ENCODE results near the gene NCLN.
A peak's percentile ranks its signal among the peaks of the same experiment; 100 is the strongest.
"Not testable (repeated sequence)": the region's sequence is repeated elsewhere in the genome, so short reads cannot be mapped to it uniquely, and the experiment has no call there.

NCLN gene

DNA sequence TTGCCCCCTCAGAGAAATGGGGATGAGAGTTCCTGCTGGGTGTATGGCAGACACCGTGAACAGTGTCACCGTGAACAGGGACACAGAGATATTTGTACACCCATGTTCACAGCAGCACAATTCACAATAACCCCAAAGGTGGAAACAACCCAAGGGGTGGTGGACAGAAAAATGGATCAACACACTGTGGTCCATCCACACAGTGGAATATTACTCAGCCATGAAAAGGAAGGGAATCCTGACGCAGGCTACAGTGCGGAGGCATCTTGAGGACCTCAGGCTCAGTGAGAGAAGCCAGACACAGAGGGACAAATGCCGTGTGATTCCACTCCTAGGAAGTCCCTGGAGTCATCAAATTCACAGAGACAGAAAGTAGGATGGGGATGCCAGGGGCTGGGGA lies 31.1 kb downstream of the NCLN start:
- no peaks in the 10 kb centered on the region for H3K4me1 ChIP-seq (ENCODE audit: control insufficient read depth in 5 of 5, insufficient read depth in 5 of 5, low read length in 5 of 5)
- H3K9ac ChIP-seq (ENCODE audit: low read length in 5 of 5), result no peak overlapping the region
- H3K27me3 ChIP-seq (ENCODE audit: control insufficient read depth in 5 of 5, insufficient read depth in 4 of 5, low read length in 5 of 5), result peaks cover 0 to 6% (median 3%) of the 10 kb centered on the region in 5 donors
- H3K36me3 ChIP-seq (ENCODE audit: control insufficient read depth in 5 of 5, insufficient read depth in 5 of 5, low read length in 5 of 5), result no peaks in the 10 kb centered on the region
- H3K27ac ChIP-seq (ENCODE audit: low read depth, low read length), result no peak overlapping the region
- H3K9me3 ChIP-seq (ENCODE audit: control insufficient read depth in 5 of 5, low read length in 5 of 5), result peaks cover 0 to 3% (median 0%) of the 10 kb centered on the region in 5 donors
- no peak overlapping the region for H3K4me3 ChIP-seq (ENCODE audit: low read depth in 1 of 5, low read length in 5 of 5)

- Histone ChIP-seq H3K27ac (ENCODE audit: low read depth, low read length) (no peak overlapping the region), H3K4me1 (ENCODE audit: control insufficient read depth in 5 of 5, insufficient read depth in 5 of 5, low read length in 5 of 5) (no peaks in the 10 kb centered on the region), H3K9ac (ENCODE audit: low read length in 5 of 5) (no peak overlapping the region), H3K27me3 (ENCODE audit: control insufficient read depth in 5 of 5, insufficient read depth in 4 of 5, low read length in 5 of 5) (peaks cover 4 to 12% (median 8%) of the 10 kb centered on the region in 5 donors), H3K4me3 (ENCODE audit: low read depth in 1 of 5, low read length in 5 of 5) (no peak overlapping the region), H3K36me3 (ENCODE audit: control insufficient read depth in 5 of 5, insufficient read depth in 5 of 5, low read length in 5 of 5) (no peaks in the 10 kb centered on the region), H3K9me3 (ENCODE audit: control insufficient read depth in 5 of 5, low read length in 5 of 5) (peaks cover 0 to 3% (median 0%) of the 10 kb centered on the region in 5 donors)
Measured at GRCh38 chr19:3220576-3220975, 34.8 kb downstream of the NCLN start.

- H3K27ac ChIP-seq (ENCODE audit: low read depth, low read length); H3K9me3 ChIP-seq (ENCODE audit: control insufficient read depth in 5 of 5, low read length in 5 of 5); H3K36me3 ChIP-seq (ENCODE audit: control insufficient read depth in 5 of 5, insufficient read depth in 5 of 5, low read length in 5 of 5); H3K9ac ChIP-seq (ENCODE audit: low read length in 5 of 5); H3K4me3 ChIP-seq (ENCODE audit: low read depth in 1 of 5, low read length in 5 of 5); H3K4me1 ChIP-seq (ENCODE audit: control insufficient read depth in 5 of 5, insufficient read depth in 5 of 5, low read length in 5 of 5): not testable (repeated sequence)
- H3K27me3 ChIP-seq (ENCODE audit: control insufficient read depth in 5 of 5, insufficient read depth in 4 of 5, low read length in 5 of 5), result peaks cover 8 to 22% (median 14%) of the 10 kb centered on the region in 5 donors
Measured at GRCh38 chr19:3221576-3221975, 35.8 kb downstream of the NCLN start.

DNA sequence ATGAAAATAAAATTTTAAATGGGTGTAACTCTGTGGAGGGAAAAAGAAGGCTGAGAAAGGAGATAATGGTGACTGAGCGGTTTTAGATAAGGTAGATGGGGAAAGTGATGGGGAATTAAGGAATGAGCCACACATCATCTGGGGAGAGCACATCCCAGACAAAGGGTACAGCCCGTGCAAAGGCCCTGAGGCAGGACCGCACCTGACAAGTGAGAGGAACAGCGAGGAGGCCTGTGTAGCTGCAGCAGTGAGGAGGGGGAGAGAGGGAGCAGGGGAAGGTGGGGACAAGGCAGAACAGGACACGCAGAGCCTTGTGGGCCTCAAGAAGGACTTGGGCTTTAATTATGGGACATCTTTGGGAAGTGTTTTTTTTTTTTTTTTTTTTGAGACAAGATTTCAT lies 37.0 kb downstream of the NCLN start:
- no peaks in the 10 kb centered on the region for H3K4me1 ChIP-seq (ENCODE audit: control insufficient read depth in 5 of 5, insufficient read depth in 5 of 5, low read length in 5 of 5)
- H3K27ac ChIP-seq (ENCODE audit: low read depth, low read length), result no peak overlapping the region
- no peaks in the 10 kb centered on the region for H3K36me3 ChIP-seq (ENCODE audit: control insufficient read depth in 5 of 5, insufficient read depth in 5 of 5, low read length in 5 of 5)
- peaks cover 17 to 32% (median 22%) of the 10 kb centered on the region in 5 donors for H3K27me3 ChIP-seq (ENCODE audit: control insufficient read depth in 5 of 5, insufficient read depth in 4 of 5, low read length in 5 of 5)
- no peak overlapping the region for H3K9ac ChIP-seq (ENCODE audit: low read length in 5 of 5)
- no peaks in the 10 kb centered on the region for H3K9me3 ChIP-seq (ENCODE audit: control insufficient read depth in 5 of 5, low read length in 5 of 5)
- no peak overlapping the region for H3K4me3 ChIP-seq (ENCODE audit: low read depth in 1 of 5, low read length in 5 of 5)

DNA sequence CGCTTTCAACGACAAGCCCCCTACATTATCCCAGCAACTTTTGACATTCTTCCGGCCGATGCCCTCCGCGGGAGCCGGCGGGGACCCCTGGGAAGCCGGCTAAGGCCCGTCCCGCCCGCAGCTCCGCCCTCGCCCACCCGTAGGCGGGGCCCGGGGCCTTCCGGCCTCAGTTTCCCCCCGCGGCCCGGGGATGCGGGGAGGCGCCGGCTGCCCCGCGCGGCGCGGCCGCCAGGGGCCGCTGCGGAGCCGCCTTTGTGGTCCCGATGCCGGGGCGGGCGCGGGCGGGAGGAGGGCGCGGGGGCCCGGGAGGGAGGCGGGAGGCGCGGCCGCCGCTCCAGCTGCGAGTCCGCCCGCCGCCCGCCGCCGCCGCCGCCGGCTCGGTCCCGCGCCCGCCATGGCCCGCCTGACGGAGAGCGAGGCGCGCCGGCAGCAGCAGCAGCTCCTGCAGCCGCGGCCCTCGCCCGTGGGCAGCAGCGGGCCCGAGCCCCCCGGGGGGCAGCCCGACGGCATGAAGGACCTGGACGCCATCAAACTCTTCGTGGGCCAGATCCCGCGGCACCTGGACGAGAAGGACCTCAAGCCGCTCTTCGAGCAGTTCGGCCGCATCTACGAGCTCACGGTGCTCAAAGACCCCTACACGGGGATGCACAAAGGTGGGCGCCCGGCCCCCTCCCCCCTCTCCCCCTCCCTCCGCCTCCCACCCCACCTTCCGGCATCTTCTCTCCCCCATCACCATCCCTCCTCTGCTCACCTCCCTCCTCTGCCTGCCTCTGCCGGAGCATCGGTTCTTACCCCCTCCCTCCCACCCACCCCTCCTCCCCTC lies 38.8 kb downstream of the NCLN start, which contains the start of gene CELF5:
TSS of gene CELF5 (plus strand) at position 316 of the 823 bp plus-strand sequence. CDS start at position 395, 79 bp downstream.
- no peak within 1 kb of the TSS for H3K9ac ChIP-seq (ENCODE audit: low read length in 5 of 5)
- peak within 1 kb of the TSS in 1 of 5 donors; percentile 40 for H3K4me3 ChIP-seq (ENCODE audit: low read depth in 1 of 5, low read length in 5 of 5)
- H3K4me1 ChIP-seq (ENCODE audit: control insufficient read depth in 5 of 5, insufficient read depth in 5 of 5, low read length in 5 of 5), result no peaks in the 10 kb centered on the region
- H3K27ac ChIP-seq (ENCODE audit: low read depth, low read length), result no peak within 1 kb of the TSS
- H3K9me3 ChIP-seq (ENCODE audit: control insufficient read depth in 5 of 5, low read length in 5 of 5), result no peaks in the 10 kb centered on the region
- no peaks in the 10 kb centered on the region for H3K36me3 ChIP-seq (ENCODE audit: control insufficient read depth in 5 of 5, insufficient read depth in 5 of 5, low read length in 5 of 5)
- peaks cover 27 to 47% (median 33%) of the 10 kb centered on the region in 5 donors for H3K27me3 ChIP-seq (ENCODE audit: control insufficient read depth in 5 of 5, insufficient read depth in 4 of 5, low read length in 5 of 5)

DNA sequence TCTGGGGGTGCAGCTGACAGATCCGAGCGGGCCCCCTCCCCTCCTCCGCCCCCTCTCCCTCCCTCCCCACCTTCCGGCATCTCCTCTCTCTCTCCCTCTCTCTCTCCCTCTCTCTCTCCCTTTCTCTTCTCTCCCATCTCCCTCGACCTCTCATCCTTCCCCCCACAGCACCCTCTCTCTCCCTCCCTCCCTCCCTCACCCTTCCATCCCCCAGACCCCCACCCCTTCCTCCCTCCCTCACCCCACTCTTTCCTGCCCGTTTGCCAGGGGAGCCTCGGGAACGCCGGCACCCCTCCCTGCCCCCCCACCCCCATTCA lies 39.4 kb downstream of the NCLN start:
- H3K36me3 ChIP-seq (ENCODE audit: control insufficient read depth in 5 of 5, insufficient read depth in 5 of 5, low read length in 5 of 5), result no peaks in the 10 kb centered on the region
- no peaks in the 10 kb centered on the region for H3K9me3 ChIP-seq (ENCODE audit: control insufficient read depth in 5 of 5, low read length in 5 of 5)
- no peak overlapping the region for H3K9ac ChIP-seq (ENCODE audit: low read length in 5 of 5)
- peaks cover 28 to 52% (median 36%) of the 10 kb centered on the region in 5 donors for H3K27me3 ChIP-seq (ENCODE audit: control insufficient read depth in 5 of 5, insufficient read depth in 4 of 5, low read length in 5 of 5)
- H3K27ac ChIP-seq (ENCODE audit: low read depth, low read length), result no peak overlapping the region
- H3K4me3 ChIP-seq (ENCODE audit: low read depth in 1 of 5, low read length in 5 of 5), result no peak overlapping the region
- no peaks in the 10 kb centered on the region for H3K4me1 ChIP-seq (ENCODE audit: control insufficient read depth in 5 of 5, insufficient read depth in 5 of 5, low read length in 5 of 5)

- H3K36me3 ChIP-seq (ENCODE audit: control insufficient read depth in 5 of 5, insufficient read depth in 5 of 5, low read length in 5 of 5), result no peaks in the 10 kb centered on the region
- no peaks in the 10 kb centered on the region for H3K4me1 ChIP-seq (ENCODE audit: control insufficient read depth in 5 of 5, insufficient read depth in 5 of 5, low read length in 5 of 5)
- H3K27me3 ChIP-seq (ENCODE audit: control insufficient read depth in 5 of 5, insufficient read depth in 4 of 5, low read length in 5 of 5), result peaks cover 32 to 55% (median 41%) of the 10 kb centered on the region in 5 donors
- H3K27ac ChIP-seq (ENCODE audit: low read depth, low read length), result no peak overlapping the region
- no peak overlapping the region for H3K9ac ChIP-seq (ENCODE audit: low read length in 5 of 5)
- no peaks in the 10 kb centered on the region for H3K9me3 ChIP-seq (ENCODE audit: control insufficient read depth in 5 of 5, low read length in 5 of 5)
- no peak overlapping the region for H3K4me3 ChIP-seq (ENCODE audit: low read depth in 1 of 5, low read length in 5 of 5)
Measured at GRCh38 chr19:3225677-3226093, 40.0 kb downstream of the NCLN start.

- no peak overlapping the region for H3K27ac ChIP-seq (ENCODE audit: low read depth, low read length)
- H3K9me3 ChIP-seq (ENCODE audit: control insufficient read depth in 5 of 5, low read length in 5 of 5), result no peaks in the 10 kb centered on the region
- H3K9ac ChIP-seq (ENCODE audit: low read length in 5 of 5), result no peak overlapping the region
- peaks cover 29 to 51% (median 41%) of the 10 kb centered on the region in 5 donors for H3K27me3 ChIP-seq (ENCODE audit: control insufficient read depth in 5 of 5, insufficient read depth in 4 of 5, low read length in 5 of 5)
- no peaks in the 10 kb centered on the region for H3K4me1 ChIP-seq (ENCODE audit: control insufficient read depth in 5 of 5, insufficient read depth in 5 of 5, low read length in 5 of 5)
- no peak overlapping the region for H3K4me3 ChIP-seq (ENCODE audit: low read depth in 1 of 5, low read length in 5 of 5)
- H3K36me3 ChIP-seq (ENCODE audit: control insufficient read depth in 5 of 5, insufficient read depth in 5 of 5, low read length in 5 of 5), result no peaks in the 10 kb centered on the region
Measured at GRCh38 chr19:3227054-3227626, 41.4 kb downstream of the NCLN start.

- no peak overlapping the region for H3K27ac ChIP-seq (ENCODE audit: low read depth, low read length)
- H3K4me3 ChIP-seq (ENCODE audit: low read depth in 1 of 5, low read length in 5 of 5), result no peak overlapping the region
- H3K9me3 ChIP-seq (ENCODE audit: control insufficient read depth in 5 of 5, low read length in 5 of 5), result no peaks in the 10 kb centered on the region
- H3K9ac ChIP-seq (ENCODE audit: low read length in 5 of 5), result no peak overlapping the region
- H3K4me1 ChIP-seq (ENCODE audit: control insufficient read depth in 5 of 5, insufficient read depth in 5 of 5, low read length in 5 of 5), result no peaks in the 10 kb centered on the region
- no peaks in the 10 kb centered on the region for H3K36me3 ChIP-seq (ENCODE audit: control insufficient read depth in 5 of 5, insufficient read depth in 5 of 5, low read length in 5 of 5)
- H3K27me3 ChIP-seq (ENCODE audit: control insufficient read depth in 5 of 5, insufficient read depth in 4 of 5, low read length in 5 of 5), result peaks cover 24 to 47% (median 40%) of the 10 kb centered on the region in 5 donors
Measured at GRCh38 chr19:3229346-3229743, 43.6 kb downstream of the NCLN start.

DNA sequence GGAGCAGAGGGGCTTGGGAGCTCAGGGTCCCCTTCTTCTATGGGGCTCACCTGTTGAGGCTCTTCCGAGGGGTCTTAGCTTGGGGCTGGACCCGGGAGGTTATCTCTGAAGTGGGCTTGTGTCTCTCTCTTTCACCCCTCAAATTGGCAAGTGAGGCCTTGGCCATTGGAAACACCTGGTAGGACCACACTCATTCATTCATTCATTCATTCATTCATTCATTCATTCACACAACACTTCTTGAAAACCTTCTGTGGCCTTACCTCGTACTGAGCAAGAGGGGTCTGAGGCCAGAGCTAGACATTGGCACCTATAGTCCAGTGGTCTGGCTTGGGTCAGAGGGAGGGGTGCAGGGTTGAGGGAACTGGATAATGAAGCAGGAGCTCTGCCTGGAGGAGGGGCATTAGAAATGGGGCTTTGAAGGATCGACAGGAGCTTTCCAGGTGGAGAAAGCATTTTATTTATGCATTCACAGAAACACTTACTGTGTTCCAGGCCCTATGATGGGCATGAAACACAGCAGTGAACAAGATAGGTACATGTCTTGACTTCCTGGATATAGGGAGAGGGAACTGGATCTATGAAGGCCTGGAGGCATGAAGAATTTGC lies 44.3 kb downstream of the NCLN start:
- no peak overlapping the region for H3K9ac ChIP-seq (ENCODE audit: low read length in 5 of 5)
- H3K27me3 ChIP-seq (ENCODE audit: control insufficient read depth in 5 of 5, insufficient read depth in 4 of 5, low read length in 5 of 5), result peaks cover 24 to 51% (median 40%) of the 10 kb centered on the region in 5 donors
- H3K4me1 ChIP-seq (ENCODE audit: control insufficient read depth in 5 of 5, insufficient read depth in 5 of 5, low read length in 5 of 5), result no peaks in the 10 kb centered on the region
- H3K36me3 ChIP-seq (ENCODE audit: control insufficient read depth in 5 of 5, insufficient read depth in 5 of 5, low read length in 5 of 5), result no peaks in the 10 kb centered on the region
- no peak overlapping the region for H3K4me3 ChIP-seq (ENCODE audit: low read depth in 1 of 5, low read length in 5 of 5)
- H3K9me3 ChIP-seq (ENCODE audit: control insufficient read depth in 5 of 5, low read length in 5 of 5), result no peaks in the 10 kb centered on the region
- H3K27ac ChIP-seq (ENCODE audit: low read depth, low read length), result no peak overlapping the region

Data from subcutaneous abdominal adipose tissue (tissue), 5 donors.